HL-60 (cell line): Measurements from ENCODE around the gene ACTA2.

ENCODE experiments used
- DNase-seq, 2 experiments: peaks; one replicate each; pipeline ENCODE4 v3.0.0-alpha.2; 2010 to 2020; ENCODE audit warnings: low read depth in 1 of 2, low spot score in 1 of 2
- H3K27ac ChIP-seq: fragments of 250-450 bp; sonication (Bioruptor Pico); replicated peaks from 2 replicates; pipeline ENCODE4 v1.5.1; 2020; ENCODE audit warnings: mild to moderate bottlenecking, moderate library complexity
- H3K27me3 ChIP-seq: fragments of 250-450 bp; sonication (Bioruptor Pico); 2 replicates; pipeline ENCODE4 v1.5.1; 2021; ENCODE audit warnings: mild to moderate bottlenecking, moderate library complexity; ENCODE audit not compliant: insufficient read depth, poor library complexity, severe bottlenecking
- H3K4me3 ChIP-seq: replicated peaks from 2 replicates; pipeline ENCODE4 v1.5.1; 2011; ENCODE audit warnings: mild to moderate bottlenecking, control low read depth, low read length; ENCODE audit not compliant: insufficient read depth
- CTCF ChIP-seq: IDR thresholded peaks from one replicate; pipeline ENCODE4 v1.5.1; 2011; ENCODE audit warnings: low read length, control low read depth, inconsistent platforms; ENCODE audit not compliant: insufficient read depth
- GABPA ChIP-seq: IDR thresholded peaks from 2 replicates; pipeline ENCODE4 v1.6.1; 2012; ENCODE audit warnings: low read depth
- POLR2AphosphoS5 ChIP-seq: IDR thresholded peaks from 2 replicates; pipeline ENCODE4 v1.6.1; 2012; ENCODE audit warnings: low read depth
- REST ChIP-seq: IDR thresholded peaks from 2 replicates; pipeline ENCODE4 v1.6.1; 2012; ENCODE audit warnings: low read depth; ENCODE audit not compliant: insufficient replicate concordance
- SPI1 ChIP-seq: IDR thresholded peaks from 2 replicates; pipeline ENCODE4 v1.6.1; 2012; ENCODE audit warnings: low read depth, mild to moderate bottlenecking, borderline replicate concordance

Gene ACTA2

GRCh38 chr10:88923520-88923919, 29.1 kb downstream of the ACTA2 start:
- H3K4me3 ChIP-seq: no peak overlapping the region
- no peaks in the 10 kb centered on the region for H3K27me3 ChIP-seq
- no peak for TF ChIP-seq CTCF
- DNase-seq: no peak
- no peak overlapping the region for H3K27ac ChIP-seq

- Histone ChIP-seq H3K27me3 (no peaks in the 10 kb centered on the region), H3K27ac (no peak overlapping the region), H3K4me3 (no peak overlapping the region)
- no peak for DNase-seq
- TF ChIP-seq GABPA (no peak), POLR2AphosphoS5 (no peak), SPI1 (no peak), REST (no peak), CTCF (no peak)
These were observed 30.5 kb downstream of the ACTA2 start for GRCh38 chr10:88922041-88922440.

GRCh38 chr10:88920986-88921593, 31.5 kb downstream of the ACTA2 start:
- Histone ChIP-seq H3K27me3 (no peaks in the 10 kb centered on the region), H3K4me3 (no peak overlapping the region), H3K27ac (no peak overlapping the region)
- no peak for DNase-seq
- TF ChIP-seq CTCF (no peak), GABPA (no peak), REST (no peak), SPI1 (no peak), POLR2AphosphoS5 (no peak)

- Histone ChIP-seq H3K27ac (no peak overlapping the region), H3K27me3 (no peaks in the 10 kb centered on the region), H3K4me3 (no peak overlapping the region)
- TF ChIP-seq CTCF (no peak), SPI1 (no peak), POLR2AphosphoS5 (no peak), REST (no peak), GABPA (no peak)
- no peak for DNase-seq
These were observed 32.4 kb downstream of the ACTA2 start for GRCh38 chr10:88920198-88920597.
